WTC11 (cell line): ENCODE data around the gene CCDC3. TPM values are rescaled to one million over a fixed set of nuclear protein-coding genes. Genes with fewer than 3 reads are reported as not detected.

Experiments
- ATAC-seq: fragments of 200-7000 bp; cut with Tn5 transposase; 2 replicates; pipeline ENCODE4 v1.10.0; 2021; ENCODE audit warnings: mild to moderate bottlenecking, moderate library complexity
- CTCF ChIA-PET: fragments of 300-600 bp; sonication (Branson Sonifier 250); formaldehyde crosslinking; loops from one replicate; lab custom pipeline; 2021; ENCODE audit warnings: antibody characterized with exemption; lab: Charles Lee
- POLR2A ChIA-PET: fragments of 350-600 bp; sonication (Branson Sonifier 250); formaldehyde crosslinking; loops from one replicate; lab custom pipeline; 2021; ENCODE audit warnings: antibody characterized with exemption; lab: Charles Lee
- DNase-seq: peaks from one replicate; pipeline ENCODE4 v3.0.0; 2021; ENCODE audit warnings: low spot score
- H3K27ac Mint-ChIP-seq: 2 replicates; pipeline ENCODE4 v1.8.0; 2021; ENCODE audit warnings: mixed read lengths
- H3K27me3 Mint-ChIP-seq: 2 replicates; pipeline ENCODE4 v1.8.0; 2021; ENCODE audit warnings: low read depth, mild to moderate bottlenecking, moderate library complexity, mixed read lengths
- H3K36me3 Mint-ChIP-seq: 2 replicates; pipeline ENCODE4 v1.8.0; 2021; ENCODE audit warnings: mixed read lengths
- H3K4me1 Mint-ChIP-seq: 2 replicates; pipeline ENCODE4 v1.8.0; 2022; ENCODE audit warnings: mixed read lengths
- H3K4me3 Mint-ChIP-seq: 2 replicates; pipeline ENCODE4 v1.8.0; 2021; ENCODE audit warnings: mild to moderate bottlenecking, moderate library complexity, mixed read lengths
- H3K9me3 Mint-ChIP-seq: 2 replicates; pipeline ENCODE4 v1.8.0; 2021; ENCODE audit warnings: mixed read lengths
- ARID4B ChIP-seq: sonication (generic); formaldehyde crosslinking; IDR thresholded peaks from 2 replicates; pipeline ENCODE4 v1.8.0; 2023; ENCODE audit warnings: missing genetic modification reagents, mild to moderate bottlenecking, borderline replicate concordance
- ATF2 ChIP-seq: sonication (generic); formaldehyde crosslinking; IDR thresholded peaks from 2 replicates; pipeline ENCODE4 v1.8.1; 2022; ENCODE audit warnings: low read depth, missing genetic modification reagents, borderline replicate concordance
- E2F1 ChIP-seq: sonication (generic); formaldehyde crosslinking; IDR thresholded peaks from 2 replicates; pipeline ENCODE4 v1.8.0; 2022; ENCODE audit warnings: mild to moderate bottlenecking, missing genetic modification reagents
- E2F4 ChIP-seq: sonication (generic); formaldehyde crosslinking; IDR thresholded peaks from 2 replicates; pipeline ENCODE4 v1.8.1; 2022; ENCODE audit warnings: low read depth, mild to moderate bottlenecking, moderate library complexity, missing genetic modification reagents, borderline replicate concordance
- ETV6 ChIP-seq: sonication (generic); formaldehyde crosslinking; IDR thresholded peaks from 2 replicates; pipeline ENCODE4 v1.8.1; 2022; ENCODE audit warnings: mild to moderate bottlenecking, missing genetic modification reagents
- HMGA2 ChIP-seq: fragments of 250-450 bp; sonication (Bioruptor Pico); IDR thresholded peaks from 2 replicates; pipeline ENCODE4 v1.4.0; 2021; ENCODE audit warnings: mild to moderate bottlenecking, moderate library complexity
- IRF1 ChIP-seq: sonication (generic); formaldehyde crosslinking; IDR thresholded peaks from 2 replicates; pipeline ENCODE4 v1.8.0; 2023; ENCODE audit warnings: missing genetic modification reagents
- MYBL2 ChIP-seq: sonication (generic); formaldehyde crosslinking; IDR thresholded peaks from 2 replicates; pipeline ENCODE4 v1.8.1; 2023; ENCODE audit warnings: mild to moderate bottlenecking, moderate library complexity, missing genetic modification reagents
- NFYB ChIP-seq: sonication (generic); formaldehyde crosslinking; conservative IDR thresholded peaks from 2 replicates; pipeline ENCODE4 v1.8.0; 2022; ENCODE audit warnings: low read depth, missing genetic modification reagents
- USF1 ChIP-seq: sonication (generic); formaldehyde crosslinking; IDR thresholded peaks from 2 replicates; pipeline ENCODE4 v1.8.0; 2022; ENCODE audit warnings: mild to moderate bottlenecking, missing genetic modification reagents
- ZBTB43 ChIP-seq: sonication (generic); formaldehyde crosslinking; IDR thresholded peaks from 2 replicates; pipeline ENCODE4 v1.8.1; 2023; ENCODE audit warnings: mild to moderate bottlenecking, missing genetic modification reagents
- ZNF512 ChIP-seq: sonication (generic); formaldehyde crosslinking; IDR thresholded peaks from 2 replicates; pipeline ENCODE4 v1.8.1; 2022; ENCODE audit warnings: missing genetic modification reagents, borderline replicate concordance
- ZNF671 ChIP-seq: fragments of 250-450 bp; sonication (Bioruptor Pico); IDR thresholded peaks from 2 replicates; pipeline ENCODE4 v1.8.0; 2021; ENCODE audit warnings: mild to moderate bottlenecking
- total RNA-seq: library from RNA; stranded (reverse); gene quantifications from 3 replicates; pipeline ENCODE4 v1.2.3, GENCODE V29; 2021

Gene CCDC3
- total RNA-seq, 1 experiment from 2014 or later, result 3.5 TPM

- TF ChIP-seq ZNF512 (CRISPR knock-in tag), result no peak
- TF ChIP-seq NFYB, result no peak
- TF ChIP-seq ARID4B (CRISPR knock-in tag), result no peak
- TF ChIP-seq USF1 (CRISPR knock-in tag), result no peak
- no peak for TF ChIP-seq E2F1 (CRISPR knock-in tag)
Observed at GRCh38 chr10:13016426-13016825, 14.9 kb upstream of the CCDC3 start (continued).

- CTCF ChIA-PET, result no interaction called here
- H3K4me3 Mint-ChIP-seq, result no peak overlapping the region
Observed at GRCh38 chr10:13006037-13006436, 4.5 kb upstream of the CCDC3 start.

More at GRCh38 chr10:13006037-13006436, 4.5 kb upstream of the CCDC3 start:
- TF ChIP-seq ETV6 (CRISPR knock-in tag) (no peak), ZNF671 (CRISPR knock-in tag) (no peak), E2F4 (CRISPR knock-in tag) (no peak), IRF1 (CRISPR knock-in tag) (no peak), MYBL2 (CRISPR knock-in tag) (no peak), ATF2 (CRISPR knock-in tag) (no peak), ZBTB43 (CRISPR knock-in tag) (no peak), HMGA2 (CRISPR knock-in tag) (no peak)
- TF ChIP-seq, all 79 proteins: peak for 0
- DNase-seq (no peak), ATAC-seq (no peak)
- Mint-ChIP-seq H3K4me1 (peaks cover 4% of the 10 kb centered on the region), H3K9me3 (peaks cover 11% of the 10 kb centered on the region), H3K27ac (no peak overlapping the region), H3K27me3 (peaks cover 28% of the 10 kb centered on the region), H3K36me3 (no peaks in the 10 kb centered on the region)
- POLR2A ChIA-PET, result no interaction called here
